ENCODE data around the gene SNED1.

- no peak for TF ChIP-seq CTCF (IDR thresholded peaks at IDR 0.05; ENCODE audit: insufficient read depth, low read length)
- no peak for TF ChIP-seq REST (IDR thresholded peaks at IDR 0.05; ENCODE audit: insufficient replicate concordance, low read depth)
- TF ChIP-seq GABPA (IDR thresholded peaks at IDR 0.05; ENCODE audit: low read depth) = no peak
- no peak for TF ChIP-seq POLR2AphosphoS5 (IDR thresholded peaks at IDR 0.05; ENCODE audit: low read depth)
- no peak for TF ChIP-seq SPI1 (IDR thresholded peaks at IDR 0.05; ENCODE audit: borderline replicate concordance, low read depth)
Observed at GRCh38 chr2:241135737-241136136, 137.3 kb downstream of the SNED1 start.
